Ascending aorta (tissue), 2 donors: ENCODE data around the gene NPB. TPM values are rescaled to one million over a fixed set of nuclear protein-coding genes. Genes with fewer than 3 reads are reported as not detected.
"Not testable (repeated sequence)": the region's sequence is repeated elsewhere in the genome, so short reads cannot be mapped to it uniquely, and the experiment has no call there.

ENCODE experiments used
- DNase-seq, 2 donors: peaks; one replicate each; pipeline ENCODE4 v3.0.0-alpha.2; 2019; ENCODE audit warnings: low spot score in 2 of 2
- H3K27ac ChIP-seq, 2 donors: fragments of 200-600 bp; sonication (generic); one replicate each; pipeline ENCODE4 v1.5.1; 2016 to 2017; ENCODE audit warnings: mild to moderate bottlenecking in 1 of 2
- H3K27me3 ChIP-seq: fragments of 200-600 bp; sonication (generic); one replicate; pipeline ENCODE4 v1.5.1; 2017
- H3K36me3 ChIP-seq, 2 donors: fragments of 200-600 bp; sonication (generic); one replicate each; pipeline ENCODE4 v1.5.1; 2016
- H3K4me1 ChIP-seq, 2 donors: fragments of 200-600 bp; sonication (generic); one replicate each; pipeline ENCODE4 v1.5.1; 2016 to 2017; ENCODE audit warnings: mild to moderate bottlenecking in 1 of 2
- H3K4me3 ChIP-seq, 2 donors: fragments of 200-600 bp; sonication (generic); one replicate each; pipeline ENCODE4 v1.5.1; 2016 to 2017; ENCODE audit warnings: mild to moderate bottlenecking in 1 of 2
- H3K9me3 ChIP-seq, 2 donors: fragments of 200-600 bp; sonication (generic); one replicate each; pipeline ENCODE4 v1.5.1; 2016
- CTCF ChIP-seq, 3 experiments: fragments of 200-600 bp in 2 of 3; fragments of 450-650 bp in 1 of 3; sonication (generic) in 2 of 3; IDR thresholded peaks; one replicate each; pipeline ENCODE4 v1.5.1; 2016 to 2019; ENCODE audit warnings: antibody characterized with exemption in 3 of 3, mild to moderate bottlenecking in 1 of 3, moderate library complexity in 1 of 3
- intact Hi-C: fragments of 100-400 bp; cut with DNase I; formaldehyde crosslinking; loops from one replicate; pipeline ENCODE4 v1.15.1; 2023
- total RNA-seq: library from RNA; depleted of rRNA; stranded (reverse); fragments of >200 nt; gene quantifications from one replicate; pipeline ENCODE4 v1.1.0, GENCODE V29; 2016

Gene NPB
- total RNA-seq, 1 donor from 2014 or later = 1.5 TPM

GRCh38 chr17:81914103-81914850 lies 12.2 kb downstream of the NPB start:
- Histone ChIP-seq H3K27me3 (no peaks in the 10 kb centered on the region), H3K27ac (no peak overlapping the region), H3K36me3 (peaks cover 22 to 37% of the 10 kb centered on the region in 2 donors), H3K4me3 (no peak overlapping the region), H3K9me3 (no peaks in the 10 kb centered on the region), H3K4me1 (peaks cover 13 to 23% of the 10 kb centered on the region in 2 donors)
- TF ChIP-seq CTCF (IDR thresholded peaks at IDR 0.05) = no peak
- intact Hi-C loops = loop anchor here (5.0 kb wide), 1 partner anchor 108 kb away; the partner anchor contains the start of genes CENPX and LRRC45
- DNase-seq = no peak

- intact Hi-C loops = no loop called here
- Histone ChIP-seq H3K36me3 (peaks cover 27 to 40% of the 10 kb centered on the region in 2 donors), H3K4me3 (no peak overlapping the region)
Measured at GRCh38 chr17:81915331-81915730, 13.3 kb downstream of the NPB start.

GRCh38 chr17:81916234-81917001 lies 14.4 kb downstream of the NPB start:
- peaks cover 31 to 50% of the 10 kb centered on the region in 2 donors for H3K36me3 ChIP-seq
- no peaks in the 10 kb centered on the region for H3K9me3 ChIP-seq
- intact Hi-C loops = no loop called here
- no peaks in the 10 kb centered on the region for H3K27me3 ChIP-seq
- TF ChIP-seq CTCF (IDR thresholded peaks at IDR 0.05) = no peak
- H3K4me1 ChIP-seq = peaks cover 11 to 18% of the 10 kb centered on the region in 2 donors
- H3K27ac ChIP-seq = no peak overlapping the region
- no peak for DNase-seq
- H3K4me3 ChIP-seq = peak overlapping the region in 1 of 2 donors; percentile 100

More at GRCh38 chr17:81915331-81915730, 13.3 kb downstream of the NPB start:
- no peak overlapping the region for H3K27ac ChIP-seq
- H3K27me3 ChIP-seq = no peaks in the 10 kb centered on the region
- DNase-seq = no peak
- peaks cover 11 to 16% of the 10 kb centered on the region in 2 donors for H3K4me1 ChIP-seq
- H3K9me3 ChIP-seq = no peaks in the 10 kb centered on the region
- no peak for TF ChIP-seq CTCF (IDR thresholded peaks at IDR 0.05)

GRCh38 chr17:81917565-81918332 lies 15.7 kb downstream of the NPB start, which contains the start of gene SIRT7:
SIRT7 (minus strand) TSS chr17:81918176; CDS start chr17:81918131, 45 bp downstream.
- no peaks in the 10 kb centered on the region for H3K27me3 ChIP-seq
- intact Hi-C loops = no loop called here
- peaks cover 13 to 18% of the 10 kb centered on the region in 2 donors for H3K4me1 ChIP-seq
- H3K9me3 ChIP-seq = no peaks in the 10 kb centered on the region
- peak within 1 kb of the TSS; percentile 53 to 65 for H3K27ac ChIP-seq
- DNase-seq = peak in 1 of 2 donors; percentile 85
- peak within 1 kb of the TSS; percentile 91 to 100 for H3K4me3 ChIP-seq
- no peak for TF ChIP-seq CTCF (IDR thresholded peaks at IDR 0.05)
- peaks cover 39 to 55% of the 10 kb centered on the region in 2 donors for H3K36me3 ChIP-seq

- peaks cover 39 to 50% of the 10 kb centered on the region in 2 donors for H3K36me3 ChIP-seq
- peaks cover 18 to 23% of the 10 kb centered on the region in 2 donors for H3K4me1 ChIP-seq
- H3K9me3 ChIP-seq, DNase-seq, intact Hi-C loops, H3K27me3 ChIP-seq: not testable (repeated sequence)
- peak overlapping the region; percentile 91 to 100 for H3K4me3 ChIP-seq
- H3K27ac ChIP-seq = peak overlapping the region; percentile 53 to 65
Measured at GRCh38 chr17:81918333-81918669, 16.3 kb downstream of the NPB start.
